LNCAP (cell line): ENCODE measurements around the gene TOP2B.

Experiments used
- TF ChIP-seq, protein P1 (sequence below): fragments of 450-650 bp; IDR thresholded peaks from 2 replicates; pipeline ENCODE4 v1.5.1; 2017; ENCODE audit warnings: mild to moderate bottlenecking

The TOP2B gene

DNA sequence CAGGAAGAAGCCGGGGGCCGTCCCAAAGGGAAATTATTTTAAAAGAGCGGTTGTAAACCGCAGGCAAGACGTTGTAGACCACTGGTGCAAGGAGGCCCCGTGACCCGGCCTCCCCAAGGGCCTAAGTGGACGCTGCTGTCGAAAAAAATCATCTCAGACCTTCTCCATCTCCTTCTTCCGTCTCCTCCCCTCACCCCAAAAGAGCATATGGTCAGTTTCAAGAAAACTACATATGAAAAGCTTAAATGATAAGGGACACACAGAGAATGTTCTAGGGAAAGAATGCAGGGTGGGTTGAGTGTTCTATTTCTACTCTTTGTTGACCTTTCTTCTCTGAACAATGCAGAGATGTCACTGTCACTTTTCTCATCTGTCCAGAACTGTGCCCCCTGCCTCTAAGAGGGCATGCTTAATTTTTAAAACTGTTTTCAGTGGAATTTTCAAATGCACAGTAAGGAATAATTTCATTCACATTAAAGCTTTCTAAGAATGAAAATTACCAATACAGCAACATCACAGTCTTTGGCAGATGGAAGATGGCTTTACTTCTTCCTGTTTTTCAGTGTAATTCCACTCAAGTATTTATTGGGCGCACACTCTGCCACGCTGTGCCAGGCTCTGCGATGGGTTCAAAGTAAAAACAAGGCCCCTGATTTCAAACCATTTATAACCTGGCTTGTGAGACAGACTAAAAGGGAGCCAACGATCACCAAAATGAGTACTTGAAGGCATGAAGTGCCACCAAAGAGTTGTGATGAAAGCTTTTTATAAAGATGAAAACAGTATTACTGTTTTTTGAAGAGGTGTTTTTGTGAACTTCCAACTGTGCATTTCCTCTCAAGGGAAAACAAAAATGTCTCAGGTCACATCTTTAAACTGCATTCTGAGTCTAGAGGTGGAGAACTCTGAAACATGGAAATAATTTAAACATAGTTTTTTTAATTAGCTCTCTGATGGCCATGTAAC lies 891 bp upstream of the TOP2B start:
- TF ChIP-seq, protein P1, sequence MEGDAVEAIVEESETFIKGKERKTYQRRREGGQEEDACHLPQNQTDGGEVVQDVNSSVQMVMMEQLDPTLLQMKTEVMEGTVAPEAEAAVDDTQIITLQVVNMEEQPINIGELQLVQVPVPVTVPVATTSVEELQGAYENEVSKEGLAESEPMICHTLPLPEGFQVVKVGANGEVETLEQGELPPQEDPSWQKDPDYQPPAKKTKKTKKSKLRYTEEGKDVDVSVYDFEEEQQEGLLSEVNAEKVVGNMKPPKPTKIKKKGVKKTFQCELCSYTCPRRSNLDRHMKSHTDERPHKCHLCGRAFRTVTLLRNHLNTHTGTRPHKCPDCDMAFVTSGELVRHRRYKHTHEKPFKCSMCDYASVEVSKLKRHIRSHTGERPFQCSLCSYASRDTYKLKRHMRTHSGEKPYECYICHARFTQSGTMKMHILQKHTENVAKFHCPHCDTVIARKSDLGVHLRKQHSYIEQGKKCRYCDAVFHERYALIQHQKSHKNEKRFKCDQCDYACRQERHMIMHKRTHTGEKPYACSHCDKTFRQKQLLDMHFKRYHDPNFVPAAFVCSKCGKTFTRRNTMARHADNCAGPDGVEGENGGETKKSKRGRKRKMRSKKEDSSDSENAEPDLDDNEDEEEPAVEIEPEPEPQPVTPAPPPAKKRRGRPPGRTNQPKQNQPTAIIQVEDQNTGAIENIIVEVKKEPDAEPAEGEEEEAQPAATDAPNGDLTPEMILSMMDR: no peak

DNA sequence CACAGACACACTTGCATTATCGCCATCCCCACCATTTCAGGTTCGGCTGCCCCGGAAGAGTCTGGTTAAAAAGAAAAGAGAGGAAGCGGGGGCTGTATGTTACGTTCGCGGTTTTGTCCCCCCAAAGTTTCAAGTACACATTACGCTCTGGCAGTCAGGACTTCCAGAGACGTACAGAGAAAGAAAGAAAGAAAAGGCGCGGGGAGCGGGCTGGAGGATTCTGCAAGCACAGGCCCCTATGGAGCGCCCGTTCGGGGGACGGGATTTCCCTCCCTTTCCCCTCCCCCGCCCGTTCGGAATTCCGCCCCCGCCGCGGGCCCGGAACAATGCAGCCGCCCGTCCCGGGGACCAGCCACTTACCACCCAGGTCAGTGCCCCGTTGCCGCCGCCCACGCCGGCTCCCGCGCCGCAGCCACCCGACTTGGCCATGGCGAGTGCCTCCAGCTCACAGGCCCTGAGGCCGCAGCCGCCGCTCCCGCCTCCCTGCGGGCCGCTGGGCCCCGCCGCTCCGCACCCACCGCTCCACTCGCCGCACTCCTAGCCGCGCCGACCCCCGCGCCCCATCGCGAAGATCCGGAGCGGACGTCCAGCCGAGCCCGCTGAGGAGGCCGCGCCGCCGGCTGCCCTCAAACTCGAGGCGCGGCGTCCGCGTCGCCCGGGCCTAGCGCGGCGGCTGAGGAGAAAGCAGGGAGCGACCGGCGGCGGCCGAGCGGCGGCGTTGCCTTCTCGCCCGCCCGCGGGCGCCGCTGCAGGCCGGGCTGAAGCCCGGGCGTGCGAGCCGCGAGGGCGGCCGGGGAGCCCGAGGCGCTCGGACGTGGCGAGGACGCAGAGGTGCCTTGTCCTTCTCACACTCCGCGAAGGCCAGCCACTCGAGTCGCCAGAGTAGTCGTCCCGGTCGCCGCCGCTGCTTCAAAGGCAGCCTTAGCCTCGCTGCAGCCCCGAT lies 567 bp downstream of the TOP2B start:
- TF ChIP-seq, protein P1: no peak

DNA sequence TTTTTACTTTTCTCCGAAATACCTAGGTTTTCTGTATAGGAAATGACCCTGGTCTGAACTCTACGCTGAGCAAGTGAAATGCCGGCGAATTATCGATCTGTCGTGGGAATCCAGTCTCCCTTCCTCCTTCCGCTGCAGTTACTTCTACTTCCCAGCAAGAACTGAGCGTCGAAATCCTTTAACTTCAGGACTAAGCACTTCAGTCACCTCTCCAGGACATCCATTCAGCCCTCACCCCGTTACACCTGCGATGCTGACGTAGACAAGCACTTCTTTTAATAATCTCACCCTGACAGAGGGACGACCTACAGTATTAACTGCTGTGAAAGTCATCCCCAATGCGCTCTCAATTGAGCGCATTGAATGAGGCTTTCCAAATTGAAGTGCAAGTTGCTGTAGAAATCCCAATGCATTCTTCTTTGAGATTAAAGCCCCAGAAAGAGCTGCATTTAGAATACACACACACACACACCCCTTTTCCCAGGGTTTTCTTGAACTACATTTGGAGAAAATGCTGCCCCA lies 1.3 kb downstream of the TOP2B start:
- TF ChIP-seq, protein P1: no peak

DNA sequence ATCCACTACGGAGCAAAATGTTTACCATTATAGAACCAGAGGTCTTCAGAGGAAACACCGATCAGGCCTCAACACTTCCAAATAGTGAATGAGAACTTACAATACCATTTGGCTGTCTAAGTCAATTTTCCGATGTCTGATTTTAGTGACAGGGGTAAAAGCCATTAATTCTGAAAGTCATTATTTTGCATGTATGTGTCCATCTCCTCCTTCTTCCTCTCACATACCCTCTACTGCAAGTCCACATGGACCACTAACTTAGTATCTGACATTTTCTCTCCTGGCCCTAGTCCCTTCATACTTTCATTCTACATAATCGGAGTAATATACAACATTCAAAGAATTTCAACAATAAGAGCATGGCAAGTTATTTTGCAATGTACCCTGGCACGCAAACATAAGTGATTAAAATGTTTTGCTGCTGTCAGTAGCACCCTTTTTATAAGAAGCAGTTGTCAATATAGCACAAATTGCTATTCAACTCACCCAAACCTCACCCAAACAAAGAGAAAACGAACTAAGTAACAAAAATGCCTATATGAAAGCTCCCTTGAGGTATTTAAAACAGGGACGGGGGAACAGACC lies 1.9 kb downstream of the TOP2B start:
- TF ChIP-seq, protein P1: no peak

DNA sequence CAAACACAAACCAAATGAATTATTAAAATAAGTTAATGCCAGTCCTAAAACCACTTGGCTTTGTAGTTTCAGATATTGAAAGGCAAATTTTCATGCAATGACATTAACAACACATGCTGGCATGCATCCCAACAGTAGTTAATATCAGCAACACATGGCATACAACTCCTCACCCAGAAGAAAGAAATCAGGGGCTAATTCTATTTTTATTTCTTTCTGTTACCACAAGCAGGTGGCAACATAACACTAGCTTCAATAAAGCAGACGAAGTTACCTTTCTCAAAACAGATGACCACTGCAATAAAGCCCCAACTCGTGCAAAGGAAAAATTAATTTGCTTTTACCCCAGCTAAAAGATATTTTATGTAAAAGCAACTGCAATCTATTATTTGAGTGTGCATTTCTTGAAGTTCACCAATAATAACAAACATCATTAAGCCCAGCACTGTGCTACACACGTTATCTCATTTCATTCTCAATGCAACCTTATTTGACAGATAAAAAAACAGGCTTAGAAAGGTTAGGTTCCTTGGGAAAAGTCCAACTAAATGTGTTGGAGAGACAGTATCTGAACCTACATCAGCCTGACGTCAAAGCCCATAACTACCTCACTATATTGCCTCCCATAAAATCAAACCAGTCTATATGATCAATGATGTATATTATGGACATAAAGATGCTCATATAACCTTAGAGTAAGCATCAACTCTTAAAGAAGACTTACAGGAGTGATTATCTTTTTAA lies 2.8 kb downstream of the TOP2B start:
- TF ChIP-seq, protein P1: no peak

DNA sequence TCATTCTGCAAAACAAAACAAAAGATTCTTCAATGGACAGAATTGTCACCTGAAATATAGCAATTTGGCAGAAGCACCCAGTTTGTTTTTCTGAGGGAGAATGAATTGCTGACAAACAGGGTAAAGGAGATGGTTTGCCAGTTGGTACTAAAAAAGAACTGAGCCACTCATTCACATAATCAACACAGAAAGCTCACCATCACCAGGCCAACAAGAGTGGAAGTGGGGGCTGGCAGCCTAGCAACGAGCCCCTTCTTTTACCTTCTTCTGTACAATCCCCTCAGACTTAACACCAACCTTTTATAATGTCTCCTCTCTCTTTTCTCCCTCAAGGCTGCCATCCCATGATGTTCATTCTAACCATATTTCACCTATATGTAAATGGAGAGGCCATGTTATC lies 5.9 kb downstream of the TOP2B start:
- TF ChIP-seq, protein P1: no peak
